Activated B cell treated with CpG ODN at 0.5 μM for 24 hours (primary cell): ENCODE results near the gene SOX5. TPM values are rescaled to one million over a fixed set of nuclear protein-coding genes. Genes with fewer than 3 reads are reported as not detected.

ENCODE experiments used
- ATAC-seq: fragments of 200-7000 bp; cut with Tn5 transposase; one replicate; pipeline ENCODE4 v1.10.0; 2021; ENCODE audit warnings: low read depth, mild to moderate bottlenecking, moderate library complexity
- CTCF ChIA-PET: fragments of 350-600 bp; sonication (Branson Sonifier 250); formaldehyde crosslinking; loops from one replicate; lab custom pipeline; 2021; ENCODE audit warnings: antibody characterized with exemption; lab: Charles Lee
- POLR2A ChIA-PET: fragments of 350-600 bp; sonication (Branson Sonifier 250); formaldehyde crosslinking; loops from one replicate; lab custom pipeline; 2021; ENCODE audit warnings: antibody characterized with exemption; lab: Charles Lee
- DNase-seq: peaks from one replicate; pipeline ENCODE4 v3.0.0; 2022
- H3K27ac Mint-ChIP-seq: one replicate; pipeline ENCODE4 v1.8.0; 2020; ENCODE audit warnings: mixed read lengths
- H3K27me3 Mint-ChIP-seq: one replicate; pipeline ENCODE4 v1.8.0; 2021; ENCODE audit warnings: mixed read lengths
- H3K36me3 Mint-ChIP-seq: one replicate; pipeline ENCODE4 v1.8.0; 2021; ENCODE audit warnings: low read depth, mixed read lengths
- H3K4me1 Mint-ChIP-seq: one replicate; pipeline ENCODE4 v1.8.0; 2021; ENCODE audit warnings: mixed read lengths
- H3K4me3 Mint-ChIP-seq: one replicate; pipeline ENCODE4 v1.8.0; 2020; ENCODE audit warnings: mild to moderate bottlenecking, mixed read lengths
- H3K9me3 Mint-ChIP-seq: one replicate; pipeline ENCODE4 v1.8.0; 2020; ENCODE audit warnings: mixed read lengths
- CTCF ChIP-seq: fragments of 200-600 bp; IDR thresholded peaks from one replicate; pipeline ENCODE4 v1.8.0; 2022; ENCODE audit warnings: antibody characterized with exemption, mild to moderate bottlenecking
- intact Hi-C: fragments of 100-400 bp; cut with micrococcal nuclease; formaldehyde crosslinking; loops from one replicate; pipeline ENCODE4 v1.15.1; 2024
- total RNA-seq: library from RNA; stranded (reverse); gene quantifications from 2 replicates; pipeline ENCODE4 v1.2.3, GENCODE V29; 2022

The SOX5 gene
- total RNA-seq, 1 donor from 2014 or later, result 85.5 TPM

GRCh38 chr12:23587833-23588559 lies 361.5 kb downstream of the SOX5 start:
- no peak for ATAC-seq
- DNase-seq, result no peak
- no peaks in the 10 kb centered on the region for H3K27me3 Mint-ChIP-seq
- no peak for TF ChIP-seq CTCF
- peaks cover 3% of the 10 kb centered on the region for H3K4me1 Mint-ChIP-seq
- H3K9me3 Mint-ChIP-seq, result no peaks in the 10 kb centered on the region
- ChIA-PET CTCF (no interaction called here), POLR2A (no interaction called here)
- no peak overlapping the region for H3K4me3 Mint-ChIP-seq
- no peak overlapping the region for H3K27ac Mint-ChIP-seq
- intact Hi-C loops, result no loop called here
- H3K36me3 Mint-ChIP-seq, result no peaks in the 10 kb centered on the region

- intact Hi-C loops, result no loop called here
- peaks cover 3% of the 10 kb centered on the region for H3K4me1 Mint-ChIP-seq
- ChIA-PET CTCF (no interaction called here), POLR2A (no interaction called here)
- H3K36me3 Mint-ChIP-seq, result no peaks in the 10 kb centered on the region
- no peak for ATAC-seq
- DNase-seq, result no peak
- H3K9me3 Mint-ChIP-seq, result no peaks in the 10 kb centered on the region
- H3K4me3 Mint-ChIP-seq, result no peak overlapping the region
- no peaks in the 10 kb centered on the region for H3K27me3 Mint-ChIP-seq
- no peak for TF ChIP-seq CTCF
- no peak overlapping the region for H3K27ac Mint-ChIP-seq
Measured at GRCh38 chr12:23585782-23586163, 363.7 kb downstream of the SOX5 start.

- intact Hi-C loops, result no loop called here
- Mint-ChIP-seq H3K9me3 (no peaks in the 10 kb centered on the region), H3K36me3 (no peaks in the 10 kb centered on the region), H3K4me3 (no peak overlapping the region), H3K27ac (no peak overlapping the region), H3K27me3 (no peaks in the 10 kb centered on the region), H3K4me1 (peaks cover 3% of the 10 kb centered on the region)
- DNase-seq (no peak), ATAC-seq (no peak)
- POLR2A ChIA-PET, result no interaction called here
- CTCF ChIA-PET, result no interaction called here
- no peak for TF ChIP-seq CTCF
Measured at GRCh38 chr12:23585156-23585781, 364.2 kb downstream of the SOX5 start.

- no peak overlapping the region for H3K4me3 Mint-ChIP-seq
- no peak for TF ChIP-seq CTCF
- intact Hi-C loops, result no loop called here
- POLR2A ChIA-PET, result no interaction called here
- no peak for ATAC-seq
- H3K9me3 Mint-ChIP-seq, result no peaks in the 10 kb centered on the region
- H3K36me3 Mint-ChIP-seq, result no peaks in the 10 kb centered on the region
- peaks cover 3% of the 10 kb centered on the region for H3K4me1 Mint-ChIP-seq
- H3K27ac Mint-ChIP-seq, result no peak overlapping the region
- CTCF ChIA-PET, result interaction anchor here (0.5 kb wide), 1 partner anchor 106 kb away, joined by 3 read pairs; no protein-coding TSS in a partner anchor
- no peaks in the 10 kb centered on the region for H3K27me3 Mint-ChIP-seq
- DNase-seq, result no peak
Measured at GRCh38 chr12:23581913-23582312, 367.6 kb downstream of the SOX5 start.

GRCh38 chr12:23579257-23579656 lies 370.2 kb downstream of the SOX5 start:
- ATAC-seq (no peak), DNase-seq (no peak)
- ChIA-PET POLR2A (no interaction called here), CTCF (no interaction called here)
- intact Hi-C loops, result no loop called here
- no peak for TF ChIP-seq CTCF
- no peaks in the 10 kb centered on the region for H3K27me3 Mint-ChIP-seq
- H3K9me3 Mint-ChIP-seq, result no peaks in the 10 kb centered on the region
- H3K36me3 Mint-ChIP-seq, result no peaks in the 10 kb centered on the region
- no peak overlapping the region for H3K4me3 Mint-ChIP-seq
- H3K4me1 Mint-ChIP-seq, result peaks cover 3% of the 10 kb centered on the region
- no peak overlapping the region for H3K27ac Mint-ChIP-seq
